GM12892 (cell line): ENCODE data around the gene PIK3R2.

ENCODE experiments used
- DNase-seq: peaks from one replicate; pipeline ENCODE4 v3.0.0; 2011; ENCODE audit not compliant: insufficient read length
- FAIRE-seq: peaks from 2 replicates; lab custom pipeline; 2011; peaks lifted over from hg19 to GRCh38; lab: Jason Lieb, UNC
- POLR2A ChIP-seq: IDR thresholded peaks from 2 replicates; pipeline ENCODE4 v1.6.1; 2011; ENCODE audit warnings: low read depth, low read length, control low read depth
- POLR2AphosphoS5 ChIP-seq: IDR thresholded peaks from 2 replicates; pipeline ENCODE4 v1.6.1; 2011; ENCODE audit warnings: low read depth, low read length, control low read depth
- TAF1 ChIP-seq: IDR thresholded peaks from 2 replicates; pipeline ENCODE4 v1.6.1; 2011; ENCODE audit warnings: low read depth, mild to moderate bottlenecking, control low read depth, low read length, borderline replicate concordance

Gene PIK3R2

GRCh38 chr19:18130523-18131242 is 22.3 kb upstream of the PIK3R2 start:
- no peak for FAIRE-seq
- DNase-seq, result no peak
- TF ChIP-seq TAF1 (no peak), POLR2AphosphoS5 (no peak), POLR2A (no peak)

GRCh38 chr19:18131841-18132596 is 20.9 kb upstream of the PIK3R2 start:
- no peak for DNase-seq
- TF ChIP-seq POLR2A, result no peak
- no peak for FAIRE-seq

GRCh38 chr19:18135712-18136584 is 17.0 kb upstream of the PIK3R2 start:
- no peak for DNase-seq
- FAIRE-seq, result no peak
- TF ChIP-seq POLR2AphosphoS5 (no peak), TAF1 (no peak), POLR2A (no peak)

GRCh38 chr19:18137242-18137641 is 15.7 kb upstream of the PIK3R2 start:
- FAIRE-seq, result no peak
- TF ChIP-seq POLR2A, result no peak
- no peak for TF ChIP-seq TAF1
- TF ChIP-seq POLR2AphosphoS5, result no peak
- no peak for DNase-seq

GRCh38 chr19:18137657-18138339 is 15.2 kb upstream of the PIK3R2 start:
- TF ChIP-seq POLR2A (no peak), POLR2AphosphoS5 (no peak), TAF1 (no peak)
- FAIRE-seq (no peak), DNase-seq (no peak)

GRCh38 chr19:18140473-18140872 is 12.5 kb upstream of the PIK3R2 start:
- FAIRE-seq (no peak), DNase-seq (no peak)
- TF ChIP-seq TAF1 (no peak), POLR2AphosphoS5 (no peak), POLR2A (no peak)

GRCh38 chr19:18141031-18141430 is 11.9 kb upstream of the PIK3R2 start:
- TF ChIP-seq TAF1 (no peak), POLR2A (no peak), POLR2AphosphoS5 (no peak)
- DNase-seq, result no peak
- FAIRE-seq, result no peak

- FAIRE-seq, result no peak
- TF ChIP-seq TAF1, result no peak
- TF ChIP-seq POLR2A, result no peak
- DNase-seq, result no peak
Observed at GRCh38 chr19:18143902-18144301, 9.1 kb upstream of the PIK3R2 start.

- no peak for FAIRE-seq
- DNase-seq, result no peak
- TF ChIP-seq POLR2AphosphoS5, result no peak
- no peak for TF ChIP-seq TAF1
- TF ChIP-seq POLR2A, result no peak
Observed at GRCh38 chr19:18144361-18144760, 8.6 kb upstream of the PIK3R2 start.

GRCh38 chr19:18144906-18145305 is 8.1 kb upstream of the PIK3R2 start:
- FAIRE-seq, result no peak
- no peak for DNase-seq

GRCh38 chr19:18145391-18145999 is 7.5 kb upstream of the PIK3R2 start:
- FAIRE-seq (no peak), DNase-seq (no peak)
- TF ChIP-seq POLR2A (no peak), POLR2AphosphoS5 (no peak), TAF1 (no peak)

More at GRCh38 chr19:18144906-18145305, 8.1 kb upstream of the PIK3R2 start:
- TF ChIP-seq TAF1 (no peak), POLR2AphosphoS5 (no peak), POLR2A (no peak)
